Activated gamma-delta T cell (primary cell): ENCODE measurements around the gene N4BP2L1.

Experiments
- DNase-seq: peaks from one replicate; lab custom pipeline; 2025; lab: John Stamatoyannopoulos, UW
- total RNA-seq, 2 donors: gene quantifications; one replicate each; lab custom pipeline; 2026; lab: John Stamatoyannopoulos, UW

Gene N4BP2L1
- 44.9 to 64.8 reads per million in 2 donors for total RNA-seq

- DNase-seq, result peak; percentile 72
Observed at GRCh38 chr13:32427852-32428580, at the start of gene N4BP2L1. TSS of gene N4BP2L1 (minus strand) at chr13:32428130. CDS start at chr13:32428082, 48 bp downstream.

DNA sequence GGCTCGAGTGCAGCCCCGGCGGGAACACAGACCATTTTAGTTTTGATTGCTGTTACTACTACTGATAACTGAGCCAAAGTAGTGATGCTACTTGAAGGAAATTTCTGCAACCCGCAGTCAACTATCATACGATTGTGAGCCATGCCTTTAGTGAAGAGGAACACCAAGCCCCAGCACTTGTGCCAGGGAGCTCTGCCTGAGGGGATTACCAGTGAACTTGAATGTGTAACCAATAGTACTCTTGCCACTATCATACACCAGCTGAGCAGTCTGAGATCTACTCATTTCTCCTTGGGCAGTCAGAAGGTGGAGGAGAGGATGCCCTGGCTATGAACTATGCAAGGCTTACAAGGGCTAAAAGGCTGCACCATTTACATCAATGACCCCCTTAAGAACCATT lies 49.0 kb upstream of the N4BP2L1 start:
- DNase-seq, result no peak

- DNase-seq, result no peak
Observed at GRCh38 chr13:32476021-32476731, 48.2 kb upstream of the N4BP2L1 start.

DNA sequence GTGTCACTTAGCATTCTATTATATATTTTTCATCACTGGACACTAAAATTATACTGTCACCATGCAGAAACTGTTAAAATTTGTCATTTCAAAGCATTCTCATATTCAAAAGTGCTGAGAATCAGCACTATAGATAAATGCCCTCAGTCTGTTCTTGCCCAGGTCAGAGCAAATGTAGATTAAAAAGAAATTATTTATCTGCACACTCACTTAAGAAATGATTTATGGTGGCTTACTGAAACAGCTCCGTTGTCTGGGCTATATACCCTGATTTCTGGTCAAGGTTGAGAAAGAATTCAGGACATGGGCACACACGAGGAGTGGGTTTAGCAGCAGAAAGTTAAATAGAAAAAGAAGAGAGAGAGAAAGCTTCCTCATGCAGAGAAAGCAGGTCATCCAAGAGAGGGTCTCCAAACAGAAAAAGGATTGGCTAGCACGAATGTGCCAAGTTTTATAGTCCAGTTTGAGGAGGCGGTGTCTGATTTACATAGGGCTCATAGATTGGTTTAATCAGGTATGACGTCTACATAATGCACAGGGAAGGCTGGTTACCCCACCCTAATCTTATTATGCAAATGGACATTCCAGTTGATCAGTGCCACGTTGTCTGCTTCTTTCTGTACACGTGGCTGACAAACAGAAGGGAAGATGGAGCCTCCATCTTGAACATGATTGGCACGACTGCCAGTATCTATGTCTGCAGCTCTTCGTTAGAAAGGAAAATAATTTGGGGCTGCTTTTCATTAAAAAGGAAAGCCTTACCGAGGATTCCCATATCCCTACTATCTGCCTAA lies 47.3 kb upstream of the N4BP2L1 start:
- no peak for DNase-seq

- DNase-seq, result no peak
Observed at GRCh38 chr13:32473650-32474049, 45.7 kb upstream of the N4BP2L1 start.

GRCh38 chr13:32472194-32472621 lies 44.3 kb upstream of the N4BP2L1 start:
- DNase-seq, result no peak

- no peak for DNase-seq
Observed at GRCh38 chr13:32471187-32471922, 43.4 kb upstream of the N4BP2L1 start.

DNA sequence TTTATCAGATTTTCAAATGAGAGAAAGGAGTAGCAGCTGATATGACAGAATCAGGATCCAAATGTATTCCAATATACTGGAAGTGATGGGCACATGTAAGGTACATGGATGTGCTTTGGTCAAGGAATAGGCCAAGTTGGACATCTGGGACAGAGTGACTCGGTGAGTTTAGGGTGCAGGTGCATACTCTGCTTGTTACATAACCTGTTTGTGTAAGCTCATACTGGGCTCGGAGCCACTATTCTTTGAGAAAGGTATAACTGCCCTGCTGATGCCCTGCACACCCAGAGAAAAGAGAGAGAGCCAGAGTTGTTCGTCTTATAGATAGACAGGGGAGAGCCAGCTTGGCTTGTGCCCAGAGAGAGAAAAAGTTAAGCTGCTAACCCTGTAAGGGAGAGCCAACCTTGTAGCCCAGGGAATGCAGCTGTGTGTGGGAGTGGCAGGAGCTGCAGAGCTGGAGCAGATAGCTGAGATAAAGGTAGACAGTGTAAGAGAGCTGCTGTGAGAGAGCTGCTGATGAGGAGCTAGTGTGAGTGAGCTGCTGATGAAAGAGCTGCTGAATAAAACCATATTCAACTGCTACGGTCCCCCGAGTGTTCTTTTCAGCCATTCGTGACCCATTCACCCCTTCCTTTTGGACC lies 40.7 kb upstream of the N4BP2L1 start:
- DNase-seq, result no peak

DNA sequence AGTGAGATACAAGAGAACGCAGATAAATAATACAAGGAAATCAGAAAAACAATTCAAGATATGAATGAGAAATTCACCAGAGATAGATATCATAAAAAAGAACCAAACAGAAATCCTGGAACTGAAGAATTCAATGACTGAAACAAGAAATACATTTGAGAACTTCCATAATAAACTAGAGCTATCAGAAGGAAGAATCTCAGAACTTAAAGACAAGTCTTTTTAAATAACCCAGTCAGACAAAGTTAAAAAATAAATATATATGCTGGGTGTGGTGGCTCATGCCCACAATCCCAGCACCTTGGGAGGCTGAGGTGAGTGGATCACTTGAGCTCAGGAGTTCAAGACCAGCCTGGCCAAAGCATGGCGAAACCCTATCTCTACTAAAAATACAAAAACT lies 28.7 kb upstream of the N4BP2L1 start:
- no peak for DNase-seq

DNA sequence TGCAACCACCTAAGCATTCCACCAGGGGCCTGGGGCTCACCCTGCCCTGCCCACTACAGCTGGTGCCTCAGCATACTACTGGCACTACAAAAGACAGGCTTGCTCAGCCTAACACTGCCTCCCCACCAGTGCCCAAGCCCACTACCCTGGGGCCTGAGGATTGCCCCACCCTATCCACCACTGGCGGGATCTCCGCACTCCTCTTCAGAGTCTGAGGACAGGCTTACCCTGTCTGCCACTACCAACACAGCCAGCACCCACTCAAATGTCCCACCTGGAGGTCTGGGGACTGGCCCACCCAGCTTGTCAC lies 27.6 kb upstream of the N4BP2L1 start:
- no peak for DNase-seq

- DNase-seq, result no peak
Observed at GRCh38 chr13:32454886-32455593, 27.1 kb upstream of the N4BP2L1 start.

DNA sequence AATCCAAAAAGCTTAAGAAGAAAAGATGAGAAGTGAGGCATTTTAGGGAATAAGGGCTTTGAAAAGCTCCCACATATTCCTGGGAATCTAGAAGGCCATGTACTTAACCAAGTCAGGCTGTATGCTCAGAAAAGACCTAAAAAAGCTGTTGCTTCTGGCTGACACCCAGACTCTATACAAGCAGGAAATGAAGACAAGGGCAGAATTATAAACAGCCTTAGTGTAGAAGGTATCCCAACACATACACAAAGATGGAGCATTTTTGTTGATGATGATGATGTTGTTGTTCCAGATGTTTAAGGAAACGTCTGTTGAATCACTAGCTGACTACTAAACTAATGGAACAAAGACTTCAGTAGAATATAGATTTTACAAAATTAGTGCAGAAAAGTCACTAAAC lies 26.1 kb upstream of the N4BP2L1 start:
- DNase-seq, result no peak

GRCh38 chr13:32448972-32449371 lies 21.0 kb upstream of the N4BP2L1 start:
- no peak for DNase-seq

DNA sequence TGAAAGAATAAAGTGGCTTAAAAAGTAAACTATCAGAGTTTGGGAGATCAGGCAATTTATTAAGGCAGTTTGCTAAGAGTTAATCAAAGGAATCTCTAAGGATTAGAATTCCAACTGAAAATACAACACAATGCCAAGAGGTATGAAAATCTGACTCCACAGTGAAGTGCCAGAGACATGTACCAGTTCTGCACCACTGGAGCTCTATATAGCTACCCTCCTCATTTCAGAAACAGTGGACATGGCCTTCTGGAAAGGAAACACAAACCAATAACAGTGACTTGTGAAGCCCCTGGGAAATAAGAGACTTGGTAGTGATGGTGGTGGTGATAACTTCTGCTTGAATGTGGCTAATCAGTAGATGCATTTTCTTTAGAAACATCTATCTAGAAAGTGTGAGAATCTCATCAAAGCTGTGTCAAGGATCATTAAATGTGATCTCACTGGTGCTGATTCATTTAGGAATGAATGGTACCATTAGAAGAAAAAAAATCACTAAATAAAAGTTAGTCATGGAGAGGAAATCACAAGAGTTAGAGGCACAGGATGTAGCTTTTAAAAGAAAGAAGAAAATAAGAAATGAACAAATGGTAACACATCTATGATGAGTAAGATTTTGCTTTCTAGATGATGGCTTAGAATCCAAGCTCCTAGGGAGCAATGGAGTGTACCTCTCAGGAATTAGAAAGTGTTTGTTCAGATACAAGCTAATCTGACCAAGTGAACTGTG lies 20.1 kb upstream of the N4BP2L1 start:
- DNase-seq, result no peak

DNA sequence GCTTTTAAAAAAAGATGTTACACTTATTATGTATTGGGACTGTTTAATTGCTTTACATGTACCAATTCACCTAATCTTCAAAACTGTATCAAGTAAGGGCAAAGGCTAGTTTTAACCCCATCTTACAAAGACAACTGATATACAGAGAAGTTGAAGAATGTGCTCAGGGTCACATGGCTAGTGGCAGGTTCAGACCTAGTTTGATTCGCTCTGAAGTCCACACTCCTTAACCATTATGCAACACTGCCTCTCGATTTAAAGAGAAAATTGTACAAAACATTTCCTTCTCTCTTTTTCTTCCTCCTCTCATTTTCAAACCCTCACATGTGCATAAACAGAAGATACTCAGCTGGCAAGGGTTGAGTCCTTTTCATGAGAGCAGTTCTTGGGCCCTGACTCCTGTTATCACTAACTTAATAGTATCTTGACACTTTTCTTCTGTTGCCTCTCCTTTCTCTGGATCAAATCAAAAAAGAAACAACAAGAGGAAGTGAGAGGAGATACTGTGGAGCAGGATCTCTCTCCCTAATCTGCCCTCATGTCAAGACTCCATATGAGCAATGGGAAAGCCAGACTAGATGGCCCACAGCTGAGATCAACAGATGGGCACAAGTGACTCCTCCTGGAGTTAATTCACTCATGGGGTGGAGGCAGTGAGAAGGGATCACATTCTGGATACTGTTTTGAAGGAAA lies 19.0 kb upstream of the N4BP2L1 start:
- DNase-seq, result no peak

GRCh38 chr13:32446220-32446619 lies 18.3 kb upstream of the N4BP2L1 start:
- no peak for DNase-seq

DNA sequence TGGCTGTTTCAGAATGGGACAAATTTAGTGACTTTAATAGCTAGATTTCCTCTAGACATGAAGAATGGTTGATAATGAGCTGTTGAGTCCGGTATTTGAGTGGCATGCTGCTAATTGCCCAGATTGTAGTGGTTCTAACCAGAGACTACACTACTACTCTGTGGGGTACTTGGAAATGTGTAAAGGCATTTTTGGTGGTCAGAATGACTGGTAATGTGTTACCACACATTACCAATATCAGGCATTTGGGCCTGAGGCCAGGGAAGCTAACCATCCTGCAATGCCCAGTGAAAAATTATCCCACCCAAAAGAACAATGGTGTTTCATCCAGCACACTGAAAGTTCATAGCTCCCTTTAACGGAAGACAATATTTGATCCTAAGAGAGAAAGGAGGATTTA lies 17.5 kb upstream of the N4BP2L1 start:
- DNase-seq, result no peak

- no peak for DNase-seq
Observed at GRCh38 chr13:32443111-32443510, 15.2 kb upstream of the N4BP2L1 start.

- no peak for DNase-seq
Observed at GRCh38 chr13:32438871-32439270, 10.9 kb upstream of the N4BP2L1 start.

DNA sequence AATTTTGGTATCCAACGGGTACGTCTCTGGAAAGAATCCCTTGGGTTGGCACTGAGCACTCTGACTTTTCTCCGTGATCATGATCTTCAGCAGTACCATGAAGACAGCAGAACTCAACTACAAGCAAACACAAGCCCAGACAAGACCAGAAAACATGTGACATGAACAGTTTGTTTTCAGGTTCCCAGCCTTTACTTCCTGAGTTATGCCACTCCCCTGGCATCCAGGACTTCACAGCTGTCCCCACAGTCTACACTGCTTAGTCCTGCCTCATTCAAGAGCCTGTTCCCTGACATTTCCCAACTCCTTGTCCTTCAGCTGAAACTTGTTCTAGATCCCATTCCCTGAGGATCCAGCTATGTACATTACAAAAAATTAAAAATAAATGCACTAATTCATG lies 4.9 kb upstream of the N4BP2L1 start:
- no peak for DNase-seq
